Limb (tissue), 2 donors: ENCODE results near the gene EID1.

Experiments used
- DNase-seq, 2 donors: peaks; one replicate each; pipeline ENCODE4 v3.0.0-alpha.2; 2016; ENCODE audit errors: extremely low spot score in 2 of 2

Gene EID1

DNA sequence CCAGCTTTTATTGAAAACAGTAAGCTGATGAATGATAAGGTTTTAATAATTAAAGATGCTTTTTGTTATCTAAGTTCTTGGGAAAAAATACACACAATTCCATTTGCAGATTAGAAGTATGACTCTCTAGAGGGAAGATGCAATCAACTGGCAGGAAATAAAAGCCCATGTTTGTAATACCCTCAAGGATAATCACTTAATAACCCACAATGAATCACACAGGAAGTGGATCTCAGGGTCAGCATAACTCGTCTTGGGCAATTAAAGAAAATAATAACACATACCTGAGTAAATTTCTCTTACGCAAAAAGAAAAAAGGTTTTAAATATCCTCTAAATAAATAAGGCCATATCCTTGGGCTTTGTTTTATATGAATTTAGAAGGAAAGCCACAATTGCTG is 9.4 kb upstream of the EID1 start:
- no peak for DNase-seq

DNA sequence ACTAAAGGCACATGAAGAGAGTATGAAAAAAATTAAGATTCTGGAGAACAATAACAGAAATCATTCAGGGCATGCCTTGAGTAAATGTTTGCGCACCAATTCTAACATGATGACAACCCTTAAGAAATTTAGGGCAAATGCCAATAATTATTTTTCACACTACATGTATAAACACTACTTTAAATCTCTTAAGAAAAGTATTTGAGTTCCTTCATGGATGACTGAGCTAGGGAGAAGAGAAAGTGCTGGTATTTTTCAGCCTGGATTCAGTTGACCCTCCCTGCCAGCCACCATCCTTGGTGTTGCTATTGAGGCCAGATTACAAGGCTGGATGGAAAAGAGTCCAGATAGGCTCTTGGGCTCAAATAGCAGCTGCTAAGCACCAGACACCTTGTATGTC is 8.0 kb upstream of the EID1 start:
- DNase-seq: no peak

DNA sequence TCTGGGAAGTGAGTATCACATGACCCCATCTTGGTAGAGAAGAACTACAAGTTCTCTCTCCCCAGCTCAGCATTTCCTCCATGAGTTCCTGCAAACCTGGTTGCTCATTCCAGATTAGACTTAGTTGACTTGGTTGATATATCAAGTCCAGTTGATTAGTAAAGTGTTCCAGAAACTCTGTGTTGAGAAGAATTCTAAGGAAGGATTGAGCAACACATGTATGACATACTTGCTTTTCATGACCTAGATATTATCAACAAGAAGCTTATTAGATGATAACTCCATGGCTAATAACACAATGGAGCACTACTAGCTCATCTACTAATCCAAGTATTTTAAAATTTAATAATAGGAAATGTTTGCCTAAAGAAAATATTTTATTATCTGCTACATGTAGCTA is 6.4 kb upstream of the EID1 start:
- no peak for DNase-seq

DNA sequence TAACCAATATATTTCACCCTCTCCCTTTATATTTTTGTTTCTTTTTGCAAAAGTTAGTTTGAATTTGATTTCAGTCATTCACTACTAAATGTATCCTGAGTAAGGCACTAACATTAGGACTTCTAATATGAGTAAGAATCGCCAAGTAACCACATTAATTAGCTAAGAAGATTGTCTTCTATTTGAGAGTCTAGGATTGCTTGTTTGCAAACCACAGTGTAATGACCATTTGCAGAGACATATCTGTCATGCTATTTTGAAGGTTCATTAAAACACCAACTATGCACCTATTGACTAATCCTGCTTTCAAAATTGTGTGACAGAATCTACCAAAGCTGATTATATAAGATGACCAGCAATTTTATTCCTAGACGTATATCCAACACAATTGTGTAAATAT is 5.3 kb upstream of the EID1 start:
- DNase-seq: no peak

- DNase-seq: no peak
Measured at GRCh38 chr15:48875241-48875960, 2.5 kb upstream of the EID1 start.

GRCh38 chr15:48876057-48876456 is 1.9 kb upstream of the EID1 start:
- no peak for DNase-seq

GRCh38 chr15:48880070-48880634 is 2.2 kb downstream of the EID1 start:
- no peak for DNase-seq

DNA sequence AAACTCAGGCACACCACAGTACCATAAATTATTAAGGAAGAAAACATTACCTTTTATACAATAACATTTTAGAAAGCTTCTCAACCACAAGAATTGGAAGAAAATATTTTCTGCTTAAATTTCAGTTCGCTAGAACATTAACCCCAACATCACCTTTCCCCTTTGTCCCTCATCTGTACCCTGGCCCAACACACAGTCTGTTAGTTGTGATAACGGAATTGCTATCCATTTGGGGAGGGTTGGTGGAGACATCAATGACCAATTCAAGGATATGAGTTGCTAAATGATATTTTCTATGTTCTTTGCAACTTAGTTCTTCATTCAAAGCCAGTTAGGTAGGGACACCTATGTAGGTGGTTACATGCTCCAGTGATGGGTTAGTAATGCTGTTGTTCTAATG is 5.8 kb downstream of the EID1 start:
- no peak for DNase-seq

- no peak for DNase-seq
Measured at GRCh38 chr15:48887144-48887543, 9.2 kb downstream of the EID1 start.

DNA sequence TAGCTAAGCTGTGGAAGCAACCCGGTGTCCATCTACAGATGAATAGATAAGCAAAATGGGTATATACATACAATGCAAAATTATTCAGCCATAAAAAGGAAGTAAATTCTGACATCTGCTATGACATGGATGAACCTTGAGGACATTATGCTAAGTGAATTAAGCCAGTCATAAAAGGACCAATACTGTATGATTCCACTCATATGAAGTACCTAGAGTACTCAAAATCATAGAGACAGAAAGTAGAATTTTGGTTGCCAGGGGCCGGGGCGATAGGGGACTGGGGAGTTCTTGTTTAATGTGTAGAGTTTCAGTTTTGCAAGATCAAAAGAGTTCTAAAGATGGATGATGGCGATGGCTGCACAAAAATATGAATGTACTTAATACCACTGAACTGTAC is 10.3 kb downstream of the EID1 start:
- no peak for DNase-seq

DNA sequence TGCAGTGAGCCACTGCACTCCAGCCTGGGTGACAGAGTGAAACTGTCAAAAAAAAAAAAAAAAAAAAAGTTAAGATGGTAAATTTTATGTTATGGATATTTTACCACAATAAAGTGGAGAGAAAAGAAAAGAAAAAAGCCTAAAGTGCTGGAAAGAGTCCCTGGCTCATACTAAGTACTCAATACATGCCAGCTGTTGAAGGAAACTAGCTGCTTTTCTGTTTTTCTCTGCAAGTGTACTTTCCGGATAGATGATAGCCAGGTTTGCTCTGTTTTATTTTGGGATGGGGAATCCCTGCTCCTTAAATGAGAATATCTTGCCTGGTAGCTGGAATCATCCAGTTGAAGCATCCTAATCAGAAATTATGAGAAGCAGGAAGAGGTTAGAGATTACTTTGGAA is 10.9 kb downstream of the EID1 start:
- no peak for DNase-seq

GRCh38 chr15:48889925-48890324 is 12.0 kb downstream of the EID1 start:
- no peak for DNase-seq

DNA sequence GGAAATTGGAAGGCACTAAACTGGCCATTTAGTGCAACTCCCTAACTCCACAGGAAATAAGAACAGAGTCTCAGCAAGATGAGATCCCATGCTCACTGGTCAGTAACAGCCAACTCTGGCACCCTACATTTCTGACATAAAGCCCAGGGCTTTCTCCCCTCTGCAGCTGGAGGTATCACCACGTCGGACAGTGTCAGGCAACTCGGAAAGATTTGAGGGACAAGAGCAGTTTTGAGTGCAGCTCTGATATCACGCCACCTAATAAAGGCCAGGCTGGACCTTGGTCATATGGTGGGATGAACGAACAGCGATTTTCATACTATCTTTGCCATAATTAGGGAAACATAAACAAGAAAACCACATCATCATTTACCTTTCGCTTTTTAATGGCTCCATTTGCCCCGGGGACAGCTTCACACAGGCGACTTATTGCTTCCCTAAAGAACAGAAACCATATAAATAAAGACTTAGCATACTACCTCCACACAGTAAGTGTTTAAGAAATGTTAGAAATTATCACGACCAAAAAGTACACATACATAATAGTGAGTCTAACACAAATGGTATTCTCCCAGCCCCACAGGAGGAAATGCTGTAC is 12.5 kb downstream of the EID1 start:
- DNase-seq: no peak

DNA sequence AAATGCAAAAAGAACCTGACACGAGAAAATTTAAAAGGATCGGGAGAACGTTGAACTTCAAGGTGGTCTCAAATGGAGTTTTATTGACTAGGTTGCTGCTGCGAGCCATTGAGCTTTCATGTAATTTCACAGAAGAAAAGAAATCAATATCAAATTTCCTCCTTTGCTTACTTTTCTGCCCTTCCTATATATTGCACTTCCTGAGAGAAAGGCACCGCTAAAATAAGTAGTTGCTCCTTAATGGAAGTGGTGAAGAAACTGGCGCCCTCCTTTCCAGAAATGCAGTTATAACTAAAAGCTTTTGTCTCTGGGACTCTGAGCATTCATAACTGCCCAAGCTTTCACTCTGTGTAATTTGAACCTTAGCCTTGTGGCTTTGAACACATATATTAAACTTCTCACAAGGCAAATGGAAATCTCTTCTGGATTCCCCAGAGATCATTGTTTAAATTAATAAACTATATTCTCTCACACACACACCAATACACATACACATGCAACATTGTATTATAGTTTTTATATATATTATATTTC is 13.4 kb downstream of the EID1 start:
- DNase-seq: no peak

DNA sequence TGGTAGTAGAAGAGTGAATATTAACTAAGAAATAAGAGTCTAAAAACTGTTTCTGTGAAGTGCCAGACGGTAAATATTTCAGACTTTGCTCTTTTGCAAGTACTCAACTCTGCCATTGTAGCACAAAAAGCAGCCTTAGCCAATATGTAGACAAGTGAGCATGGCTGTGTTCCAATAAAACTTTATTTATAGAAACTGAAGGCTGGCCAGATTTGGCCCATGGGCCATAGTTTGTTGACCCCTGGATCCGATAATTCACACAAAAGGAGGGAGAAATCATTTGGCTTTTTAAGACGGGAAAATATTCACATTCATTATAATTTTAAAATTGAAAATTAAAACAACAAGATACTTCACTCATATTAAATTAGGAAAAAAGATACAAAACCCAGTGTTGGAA is 15.4 kb downstream of the EID1 start:
- no peak for DNase-seq

DNA sequence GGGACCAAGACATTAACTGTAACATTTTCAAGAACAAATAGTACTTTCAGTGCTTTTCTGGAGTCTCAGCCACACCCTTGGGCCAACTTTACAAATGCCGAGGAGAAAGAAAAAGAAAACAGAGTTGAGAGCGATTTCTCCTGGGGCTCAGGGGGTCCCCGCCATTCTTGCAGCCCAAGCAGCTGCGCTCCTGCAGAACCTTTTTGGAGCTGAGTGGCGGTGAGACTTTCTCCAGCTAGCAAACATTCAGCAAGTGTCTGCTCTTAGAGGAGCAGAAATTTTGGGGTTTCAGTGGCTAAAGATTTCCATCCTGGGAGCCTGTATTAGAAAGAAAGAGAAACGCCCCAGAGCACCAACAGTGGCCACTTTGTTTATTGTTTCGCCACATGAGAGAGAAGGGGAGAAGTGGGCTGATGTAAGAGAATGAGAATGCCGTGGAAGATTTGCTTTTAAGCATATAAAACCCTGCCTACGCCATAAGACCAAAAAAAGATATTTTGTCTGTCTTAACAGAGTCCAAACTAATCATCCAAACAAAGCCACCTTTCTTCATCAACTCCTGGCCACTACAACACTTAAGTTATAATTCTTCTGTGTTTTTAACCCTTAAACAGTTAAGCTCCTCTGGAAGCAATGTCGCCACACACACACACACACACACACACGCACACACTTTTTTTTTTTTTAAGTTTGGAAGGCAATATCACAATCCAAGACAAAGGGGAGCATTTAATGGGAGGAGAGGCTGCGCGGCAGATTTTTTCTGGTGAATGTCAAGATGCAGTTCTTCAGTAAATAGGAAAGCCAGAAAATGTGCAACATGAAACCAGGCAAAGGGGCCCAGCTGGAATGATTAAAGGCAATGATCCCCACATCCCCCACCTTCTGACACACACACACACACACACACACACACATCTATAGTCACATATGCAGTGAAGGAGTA is 19.2 kb downstream of the EID1 start:
- peak; percentile 63 to 73 for DNase-seq

- no peak for DNase-seq
Measured at GRCh38 chr15:48898032-48898431, 20.1 kb downstream of the EID1 start.

DNA sequence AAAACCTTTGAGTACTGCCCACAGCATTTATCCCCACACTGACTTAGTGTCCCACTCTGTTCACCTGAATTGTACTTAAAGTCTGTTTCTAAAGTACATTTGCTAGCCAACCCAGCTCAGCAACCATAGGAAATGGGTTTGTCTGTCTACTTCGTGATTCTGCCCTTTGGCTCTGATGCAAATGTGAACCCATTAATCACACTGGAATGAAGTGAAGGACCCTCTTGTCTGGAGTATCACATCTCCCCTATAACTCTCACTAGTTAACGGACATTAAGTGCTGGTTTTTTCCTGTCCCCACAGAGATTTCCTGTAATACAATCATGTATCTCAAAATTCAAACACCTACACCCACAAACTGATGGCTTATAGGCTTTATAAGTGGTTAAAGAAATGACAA is 20.5 kb downstream of the EID1 start:
- DNase-seq: no peak

GRCh38 chr15:48899793-48900192 is 21.9 kb downstream of the EID1 start:
- no peak for DNase-seq

DNA sequence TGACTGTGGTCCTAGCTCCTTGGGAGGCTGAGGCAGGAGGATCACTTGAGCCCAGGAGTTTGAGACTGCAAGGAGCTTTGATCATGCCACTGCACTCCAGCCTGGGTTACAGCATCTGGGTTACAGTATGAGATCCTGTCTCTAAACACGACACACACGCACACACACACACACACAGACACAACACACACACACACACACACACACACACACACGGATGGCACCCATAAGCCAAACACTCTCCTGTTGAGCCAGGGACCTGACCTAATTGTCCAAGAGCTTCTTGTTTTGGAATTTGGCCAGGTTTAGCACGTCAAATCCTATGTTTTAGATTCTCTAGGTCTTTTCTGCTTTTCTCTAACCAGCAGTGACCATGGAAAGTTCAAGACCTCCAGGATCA is 26.8 kb downstream of the EID1 start:
- DNase-seq: no peak

GRCh38 chr15:48905216-48905615 is 27.3 kb downstream of the EID1 start:
- no peak for DNase-seq

- no peak for DNase-seq
Measured at GRCh38 chr15:48905847-48906246, 27.9 kb downstream of the EID1 start.
